Vagina (tissue), 2 donors: ENCODE data around the gene LAMB3. TPM values are rescaled to one million over a fixed set of nuclear protein-coding genes. Genes with fewer than 3 reads are reported as not detected.

Experiments
- DNase-seq, 2 donors: peaks; one replicate each; pipeline ENCODE4 v3.0.0-alpha.2; 2017; ENCODE audit errors: extremely low spot score in 2 of 2
- H3K27ac ChIP-seq: fragments of 200-600 bp; sonication (generic); one replicate; pipeline ENCODE4 v1.5.1; 2019
- H3K27me3 ChIP-seq: fragments of 200-600 bp; sonication (generic); one replicate; pipeline ENCODE4 v1.5.1; 2019
- H3K36me3 ChIP-seq, 2 donors: fragments of 200-600 bp; sonication (generic); one replicate each; pipeline ENCODE4 v1.5.1; 2017 to 2019
- H3K4me1 ChIP-seq: fragments of 200-600 bp; sonication (generic); one replicate; pipeline ENCODE4 v1.5.1; 2019
- H3K4me3 ChIP-seq, 2 donors: fragments of 200-600 bp; sonication (generic); 1 replicate in 1 of 2; 2 replicates in 1 of 2; pipeline ENCODE4 v1.5.1; 2016 to 2019
- H3K9me3 ChIP-seq: fragments of 200-600 bp; sonication (generic); one replicate; pipeline ENCODE4 v1.5.1; 2019
- POLR2A ChIP-seq, 2 donors: fragments of 450-650 bp; IDR thresholded peaks; one replicate each; pipeline ENCODE4 v1.6.1; 2017; ENCODE audit warnings: antibody characterized with exemption in 2 of 2, mild to moderate bottlenecking in 2 of 2, moderate library complexity in 2 of 2
- POLR2AphosphoS5 ChIP-seq, 2 donors: sonication (generic); formaldehyde crosslinking; IDR thresholded peaks; one replicate each; pipeline ENCODE4 v1.9.0; 2017; ENCODE audit warnings: antibody characterized with exemption in 2 of 2, mild to moderate bottlenecking in 2 of 2, low read depth in 1 of 2; ENCODE audit not compliant: insufficient read depth in 1 of 2
- intact Hi-C: fragments of 100-400 bp; cut with DNase I; formaldehyde crosslinking; loops from one replicate; pipeline ENCODE4 v1.15.1; 2023
- total RNA-seq: library from RNA; depleted of rRNA; stranded (reverse); fragments of >200 nt; gene quantifications from one replicate; pipeline ENCODE4 v1.2.3, GENCODE V29; 2016
- TF ChIP-seq, protein P1 (sequence below), 3 experiments: fragments of 450-650 bp in 2 of 3; fragments of 200-600 bp in 1 of 3; sonication (generic) in 1 of 3; IDR thresholded peaks; one replicate each; pipeline ENCODE4 v1.5.1; 2017 to 2019; ENCODE audit warnings: antibody characterized with exemption in 3 of 3, mild to moderate bottlenecking in 2 of 3, moderate library complexity in 2 of 3

Gene LAMB3
- total RNA-seq, 1 donor from 2014 or later: 68.8 TPM

DNA sequence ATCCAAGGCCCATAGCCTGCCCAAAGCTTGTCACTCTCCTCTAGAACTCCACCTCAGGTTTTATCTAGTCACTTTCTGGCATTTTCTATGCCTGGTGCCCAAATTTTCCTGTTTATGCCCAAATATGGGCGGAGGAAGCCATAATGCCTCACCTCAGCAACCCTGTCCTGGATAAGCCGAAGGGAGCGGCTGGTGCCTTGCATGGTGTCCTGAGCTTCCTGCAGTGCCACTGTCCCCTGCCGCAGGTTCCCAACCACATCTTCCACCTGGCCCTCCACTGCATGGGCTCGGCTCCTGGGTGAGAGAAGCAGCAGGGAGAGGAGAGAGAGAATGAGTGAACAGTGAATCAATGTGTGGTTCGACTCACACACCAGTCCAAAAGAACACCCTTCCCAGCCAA lies 34.5 kb downstream of the LAMB3 start:
- Histone ChIP-seq H3K4me3 (no peak overlapping the region), H3K36me3 (no peaks in the 10 kb centered on the region), H3K27me3 (no peaks in the 10 kb centered on the region), H3K9me3 (no peaks in the 10 kb centered on the region), H3K4me1 (no peaks in the 10 kb centered on the region), H3K27ac (no peak overlapping the region)
- intact Hi-C loops: no loop called here
- DNase-seq: no peak
- TF ChIP-seq POLR2A (IDR thresholded peaks at IDR 0.05) (no peak), POLR2AphosphoS5 (IDR thresholded peaks at IDR 0.05; ENCODE audit: insufficient read depth in 1 of 2, low read depth in 1 of 2) (no peak)
- TF ChIP-seq, protein P1, sequence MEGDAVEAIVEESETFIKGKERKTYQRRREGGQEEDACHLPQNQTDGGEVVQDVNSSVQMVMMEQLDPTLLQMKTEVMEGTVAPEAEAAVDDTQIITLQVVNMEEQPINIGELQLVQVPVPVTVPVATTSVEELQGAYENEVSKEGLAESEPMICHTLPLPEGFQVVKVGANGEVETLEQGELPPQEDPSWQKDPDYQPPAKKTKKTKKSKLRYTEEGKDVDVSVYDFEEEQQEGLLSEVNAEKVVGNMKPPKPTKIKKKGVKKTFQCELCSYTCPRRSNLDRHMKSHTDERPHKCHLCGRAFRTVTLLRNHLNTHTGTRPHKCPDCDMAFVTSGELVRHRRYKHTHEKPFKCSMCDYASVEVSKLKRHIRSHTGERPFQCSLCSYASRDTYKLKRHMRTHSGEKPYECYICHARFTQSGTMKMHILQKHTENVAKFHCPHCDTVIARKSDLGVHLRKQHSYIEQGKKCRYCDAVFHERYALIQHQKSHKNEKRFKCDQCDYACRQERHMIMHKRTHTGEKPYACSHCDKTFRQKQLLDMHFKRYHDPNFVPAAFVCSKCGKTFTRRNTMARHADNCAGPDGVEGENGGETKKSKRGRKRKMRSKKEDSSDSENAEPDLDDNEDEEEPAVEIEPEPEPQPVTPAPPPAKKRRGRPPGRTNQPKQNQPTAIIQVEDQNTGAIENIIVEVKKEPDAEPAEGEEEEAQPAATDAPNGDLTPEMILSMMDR (IDR thresholded peaks at IDR 0.05): no peak

DNA sequence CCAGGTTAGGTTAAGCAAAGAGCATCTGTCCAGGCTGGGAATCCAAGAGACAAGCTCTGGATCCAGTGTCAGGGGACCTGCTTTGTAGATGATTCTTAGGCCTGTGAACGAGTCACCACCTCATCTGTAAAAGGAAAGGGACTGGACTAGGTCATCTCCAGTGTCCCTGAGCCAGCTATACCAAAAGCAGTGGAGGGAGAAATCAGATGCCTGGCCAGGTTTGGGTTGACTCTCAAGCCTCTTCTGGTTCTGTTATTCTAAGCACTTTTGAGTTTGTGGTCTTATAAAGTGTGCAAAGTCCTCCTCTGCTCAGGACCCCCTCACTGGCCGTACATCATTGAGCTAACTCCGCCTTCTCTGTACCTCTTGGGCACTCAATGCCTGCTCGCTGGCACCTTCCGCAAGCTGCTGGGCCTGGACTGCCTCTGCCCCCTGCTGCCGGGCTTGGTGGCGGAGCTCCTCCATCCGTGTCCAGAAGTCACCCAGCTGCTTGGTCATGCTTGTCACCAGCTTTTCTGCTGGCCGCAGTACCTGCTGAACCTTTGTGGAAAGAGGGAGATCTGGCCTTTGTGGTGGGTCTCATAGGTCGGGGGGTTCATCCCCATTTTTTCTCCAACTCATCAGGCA lies 35.1 kb downstream of the LAMB3 start:
- H3K36me3 ChIP-seq: no peaks in the 10 kb centered on the region
- TF ChIP-seq POLR2AphosphoS5 (IDR thresholded peaks at IDR 0.05; ENCODE audit: insufficient read depth in 1 of 2, low read depth in 1 of 2) (no peak), POLR2A (IDR thresholded peaks at IDR 0.05) (no peak)
- TF ChIP-seq, protein P1 (IDR thresholded peaks at IDR 0.05): no peak
- no peaks in the 10 kb centered on the region for H3K4me1 ChIP-seq
- no peak overlapping the region for H3K27ac ChIP-seq
- intact Hi-C loops: no loop called here
- no peaks in the 10 kb centered on the region for H3K9me3 ChIP-seq
- H3K4me3 ChIP-seq: no peak overlapping the region
- DNase-seq: no peak
- H3K27me3 ChIP-seq: no peaks in the 10 kb centered on the region

DNA sequence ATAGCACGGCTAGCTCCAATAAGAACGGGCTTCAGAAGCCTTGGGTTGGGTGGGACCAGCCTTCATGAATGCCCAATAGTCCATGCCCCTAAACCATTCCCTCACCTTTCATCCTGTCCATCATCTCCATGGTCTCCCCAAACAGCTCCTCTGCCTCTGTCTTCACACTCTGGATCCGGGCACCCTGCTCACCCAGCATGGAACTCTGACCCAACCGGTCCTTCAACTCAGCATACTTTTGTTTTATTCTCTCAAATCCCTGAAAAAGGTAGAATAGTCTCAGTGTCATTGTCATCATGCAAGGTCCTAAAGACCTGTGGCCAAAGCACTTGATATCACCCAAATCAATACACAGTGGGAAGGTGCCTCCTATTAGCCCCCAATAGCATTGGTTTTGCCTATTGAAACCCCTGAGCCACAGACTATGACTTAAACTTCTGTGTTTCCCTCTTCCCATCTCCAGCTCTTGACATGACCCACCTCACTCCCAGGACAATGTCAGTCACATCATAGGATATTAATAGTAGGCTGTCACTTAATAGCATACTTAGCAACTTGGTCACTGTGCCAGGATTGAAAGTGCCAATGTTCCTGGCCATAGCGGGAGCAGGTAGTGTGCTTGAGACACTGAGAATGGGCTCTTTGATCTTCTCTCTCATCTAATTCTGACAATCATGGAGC lies 35.7 kb downstream of the LAMB3 start:
- H3K27ac ChIP-seq: no peak overlapping the region
- no peak overlapping the region for H3K4me3 ChIP-seq
- no peaks in the 10 kb centered on the region for H3K4me1 ChIP-seq
- intact Hi-C loops: no loop called here
- no peaks in the 10 kb centered on the region for H3K36me3 ChIP-seq
- TF ChIP-seq, protein P1 (IDR thresholded peaks at IDR 0.05): no peak
- no peak for TF ChIP-seq POLR2A (IDR thresholded peaks at IDR 0.05)
- TF ChIP-seq POLR2AphosphoS5 (IDR thresholded peaks at IDR 0.05; ENCODE audit: insufficient read depth in 1 of 2, low read depth in 1 of 2): no peak
- H3K27me3 ChIP-seq: no peaks in the 10 kb centered on the region
- H3K9me3 ChIP-seq: no peaks in the 10 kb centered on the region
- no peak for DNase-seq

DNA sequence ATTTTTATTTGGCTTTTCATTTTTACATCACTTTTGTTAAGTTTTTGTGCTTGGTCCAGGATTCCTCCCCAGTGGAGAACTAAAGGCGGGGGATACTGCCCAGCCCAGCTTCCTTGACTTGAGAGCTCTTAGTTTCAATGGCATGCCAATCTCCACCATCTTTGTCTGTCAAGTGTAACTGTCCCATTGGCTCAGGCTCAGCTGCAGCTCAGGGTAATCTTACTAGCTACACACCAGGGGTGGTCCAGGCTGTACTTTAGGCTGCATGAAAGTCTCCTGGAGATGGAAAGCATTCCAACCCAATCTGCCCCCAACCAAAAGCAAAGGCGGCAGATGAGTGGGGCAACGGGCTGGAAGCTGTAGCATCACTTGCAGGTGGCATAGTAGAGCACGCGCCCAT lies 37.3 kb downstream of the LAMB3 start:
- no peak for DNase-seq
- no peaks in the 10 kb centered on the region for H3K4me1 ChIP-seq
- H3K27me3 ChIP-seq: no peaks in the 10 kb centered on the region
- TF ChIP-seq POLR2A (IDR thresholded peaks at IDR 0.05): no peak
- no peak for TF ChIP-seq POLR2AphosphoS5 (IDR thresholded peaks at IDR 0.05; ENCODE audit: insufficient read depth in 1 of 2, low read depth in 1 of 2)
- TF ChIP-seq, protein P1 (IDR thresholded peaks at IDR 0.05): no peak
- no peak overlapping the region for H3K4me3 ChIP-seq
- intact Hi-C loops: no loop called here
- H3K36me3 ChIP-seq: no peaks in the 10 kb centered on the region
- no peak overlapping the region for H3K27ac ChIP-seq
- H3K9me3 ChIP-seq: no peaks in the 10 kb centered on the region

DNA sequence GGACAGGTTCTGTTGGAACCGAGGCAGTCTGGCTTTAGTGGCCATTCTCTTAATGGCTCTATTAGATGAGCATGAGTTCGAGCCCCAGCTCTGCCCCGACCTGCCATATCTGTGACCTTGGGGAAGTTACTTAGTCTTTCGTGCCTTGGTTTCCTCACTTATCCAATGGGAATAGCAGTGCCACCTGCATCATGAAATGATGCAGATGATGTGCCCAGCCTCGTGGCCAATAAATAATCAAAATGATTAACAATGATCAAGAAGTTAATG lies 38.1 kb downstream of the LAMB3 start:
- Histone ChIP-seq H3K4me1 (no peaks in the 10 kb centered on the region), H3K4me3 (no peak overlapping the region), H3K27ac (no peak overlapping the region), H3K9me3 (no peaks in the 10 kb centered on the region), H3K36me3 (no peaks in the 10 kb centered on the region), H3K27me3 (no peaks in the 10 kb centered on the region)
- DNase-seq: no peak
- intact Hi-C loops: no loop called here
- no peak for TF ChIP-seq POLR2AphosphoS5 (IDR thresholded peaks at IDR 0.05; ENCODE audit: insufficient read depth in 1 of 2, low read depth in 1 of 2)
- no peak for TF ChIP-seq POLR2A (IDR thresholded peaks at IDR 0.05)
- TF ChIP-seq, protein P1 (IDR thresholded peaks at IDR 0.05): no peak
